Activated CD4-positive, alpha-beta memory T cell treated with anti-CD3 and anti-CD28 coated beads, Interleukin-2, amount 10 ng/mL, durations not matched to agents 7 days and 5 days (primary cell): ENCODE data around the gene ZKSCAN2. TPM values are rescaled to one million over a fixed set of nuclear protein-coding genes. Genes with fewer than 3 reads are reported as not detected.

Source experiments
- total RNA-seq, 2 experiments: library from RNA; stranded (reverse); gene quantifications; one replicate each; pipeline ENCODE4 v1.2.3, GENCODE V29; 2021

Gene ZKSCAN2
- total RNA-seq, 2 experiments from 2014 or later = 4.1 to 4.3 TPM

Other genes with a start within 250 kb of the ZKSCAN2 start
- gene ARHGAP17, start 242.5 kb downstream of the ZKSCAN2 start, total RNA-seq = 10 to 100 TPM; 57.3 to 61.2 TPM
- 10 to 100 TPM; 39.0 to 50.7 TPM for gene LCMT1, start 146.1 kb downstream of the ZKSCAN2 start, total RNA-seq
- not detected for gene AQP8, start 40.9 kb downstream of the ZKSCAN2 start, total RNA-seq